Panc1 (cell line): ENCODE measurements around the gene ADD2. TPM values are rescaled to one million over a fixed set of nuclear protein-coding genes. Genes with fewer than 3 reads are reported as not detected.

ENCODE experiments used
- ATAC-seq: fragments of 200-7000 bp; cut with Tn5 transposase; 2 replicates; pipeline ENCODE4 v1.9.1; 2020; ENCODE audit warnings: mild to moderate bottlenecking, moderate library complexity
- BruUV-seq: library from RNA; stranded (reverse); fragments of 400-500 nt; replicated peaks from 2 replicates; lab custom pipeline; 2021; lab: Mats Ljungman, UMichigan
- CTCF ChIA-PET: fragments of 300-600 bp; sonication (Branson Sonifier 250); formaldehyde crosslinking; loops from one replicate; lab custom pipeline; 2022; ENCODE audit warnings: antibody characterized with exemption; lab: Charles Lee
- POLR2A ChIA-PET: fragments of 300-600 bp; sonication (Branson Sonifier 250); formaldehyde crosslinking; loops from one replicate; lab custom pipeline; 2022; ENCODE audit warnings: antibody characterized with exemption; lab: Charles Lee
- DNase-seq: peaks from one replicate; pipeline ENCODE4 v3.0.0-alpha.2; 2010; ENCODE audit warnings: low read depth, low spot score
- H3K27ac ChIP-seq: 2 replicates; pipeline ENCODE4 v1.5.1; 2011; ENCODE audit warnings: mild to moderate bottlenecking, low read length, inconsistent platforms
- H3K27me3 ChIP-seq: fragments of 200-500 bp; sonication (Bioruptor generic); 2 replicates; pipeline ENCODE4 v1.6.0; 2014; ENCODE audit warnings: low read length, inconsistent platforms; ENCODE audit not compliant: control insufficient read depth, insufficient read depth
- H3K36me3 ChIP-seq: fragments of 200-500 bp; sonication (Bioruptor generic); 2 replicates; pipeline ENCODE4 v1.5.1; 2014; ENCODE audit warnings: inconsistent platforms, mild to moderate bottlenecking, low read length, moderate library complexity; ENCODE audit not compliant: control insufficient read depth, insufficient read depth
- H3K4me1 ChIP-seq: 2 replicates; pipeline ENCODE4 v1.5.1; 2011; ENCODE audit warnings: inconsistent platforms, mild to moderate bottlenecking, low read length, moderate library complexity; ENCODE audit not compliant: control insufficient read depth, insufficient read depth
- H3K4me3 ChIP-seq, 2 experiments: 2 replicates each; pipeline ENCODE4 v1.5.1; 2011 to 2012; ENCODE audit warnings: low read depth in 2 of 2, low read length in 2 of 2, mild to moderate bottlenecking in 2 of 2, inconsistent platforms in 1 of 2, moderate library complexity in 1 of 2
- H3K9me3 ChIP-seq: fragments of 200-500 bp; sonication (Bioruptor generic); 2 replicates; pipeline ENCODE4 v1.5.1; 2014; ENCODE audit warnings: low read depth, mild to moderate bottlenecking, inconsistent platforms, low read length, moderate library complexity; ENCODE audit not compliant: control insufficient read depth, insufficient read depth
- CTCF ChIP-seq: fragments of 450-650 bp; IDR thresholded peaks from 2 replicates; pipeline ENCODE4 v1.5.1; 2017; ENCODE audit warnings: mild to moderate bottlenecking
- POLR2AphosphoS5 ChIP-seq: IDR thresholded peaks from 2 replicates; pipeline ENCODE4 v1.6.1; 2012; ENCODE audit warnings: mild to moderate bottlenecking, low read depth, low read length, moderate library complexity
- REST ChIP-seq, 2 experiments: IDR thresholded peaks; 2 replicates each; pipeline ENCODE4 v1.6.1; 2011 to 2012; ENCODE audit warnings: low read depth in 2 of 2, control low read depth in 1 of 2, low read length in 1 of 2, mild to moderate bottlenecking in 1 of 2, moderate library complexity in 1 of 2; ENCODE audit not compliant: insufficient read depth in 1 of 2
- SIN3A ChIP-seq: IDR thresholded peaks from 2 replicates; pipeline ENCODE4 v1.6.1; 2012; ENCODE audit warnings: low read depth, mild to moderate bottlenecking, low read length, moderate library complexity, borderline replicate concordance; ENCODE audit not compliant: insufficient read depth
- TCF7L2 ChIP-seq: IDR thresholded peaks from 2 replicates; pipeline ENCODE4 v1.6.1; 2011; ENCODE audit warnings: mild to moderate bottlenecking, low read depth, low read length, inconsistent platforms
- in situ Hi-C: cut with HindIII; loops from 2 replicates; pipeline ENCODE4 v1.10.0; 2016; ENCODE audit warnings: low sequenced_read_pairs, low pct_unique_long_range_greater_than_20kb
- intact Hi-C: fragments of 100-400 bp; cut with micrococcal nuclease; formaldehyde crosslinking; loops from one replicate; pipeline ENCODE4 v1.10.0; 2022; ENCODE audit not compliant: unreplicated experiment
- total RNA-seq: library from RNA; stranded (reverse); gene quantifications from one replicate; pipeline ENCODE4 v1.2.1, GENCODE V29; 2021; ENCODE audit not compliant: unreplicated experiment

ADD2 gene
- total RNA-seq, 1 experiment from 2014 or later, result 0.26 TPM

GRCh38 chr2:70785137-70785911 lies 17.3 kb upstream of the ADD2 start:
- ChIA-PET POLR2A (no interaction called here), CTCF (interaction anchor here (0.5 to 1.3 kb wide), 2 partner anchors 474 to 482 kb away, joined by 3 to 5 read pairs; no protein-coding TSS in a partner anchor)
- Histone ChIP-seq H3K36me3 (no peaks in the 10 kb centered on the region), H3K4me1 (no peaks in the 10 kb centered on the region), H3K27ac (no peak overlapping the region), H3K4me3 (no peak overlapping the region), H3K27me3 (peaks cover 18% of the 10 kb centered on the region), H3K9me3 (no peaks in the 10 kb centered on the region)
- DNase-seq, result no peak
- no TSS peak for BruUV-seq
- intact Hi-C loops, result loop anchor here (2.0 to 5.0 kb wide), 2 partner anchors 77 to 129 kb away; no protein-coding TSS in a partner anchor
- TF ChIP-seq TCF7L2 (no peak), SIN3A (no peak), POLR2AphosphoS5 (no peak), CTCF (peak; percentile 83)
- ATAC-seq, result peak; percentile 87
- in situ Hi-C loops, result no loop called here

GRCh38 chr2:70784320-70784719 lies 16.3 kb upstream of the ADD2 start:
- TF ChIP-seq SIN3A, result no peak
- TF ChIP-seq POLR2AphosphoS5, result no peak
- no peak for TF ChIP-seq CTCF
- no peak for TF ChIP-seq REST (IDR thresholded peaks at IDR 0.05; ENCODE audit: insufficient read depth in 1 of 2, low read depth in 2 of 2, low read length in 1 of 2)
- TF ChIP-seq TCF7L2, result no peak
- Histone ChIP-seq H3K27me3 (peaks cover 16% of the 10 kb centered on the region), H3K4me1 (no peaks in the 10 kb centered on the region), H3K36me3 (no peaks in the 10 kb centered on the region), H3K9me3 (no peaks in the 10 kb centered on the region), H3K27ac (no peak overlapping the region), H3K4me3 (no peak overlapping the region)
- BruUV-seq, result no TSS peak
- ChIA-PET POLR2A (no interaction called here), CTCF (interaction anchor here (0.5 to 1.3 kb wide), 2 partner anchors 473 to 481 kb away, joined by 3 to 5 read pairs; no protein-coding TSS in a partner anchor)
- ATAC-seq (no peak), DNase-seq (no peak)
- intact Hi-C loops, result loop anchor here (2.0 kb wide), 1 partner anchor 128 kb away; no protein-coding TSS in a partner anchor
- in situ Hi-C loops, result no loop called here
